Activated CD4-positive, CD25-positive, alpha-beta regulatory T cell treated with anti-CD3 and anti-CD28 coated beads, Interleukin-2, amount 50 U/mL, for 72 hours (primary cell): ENCODE measurements around the gene DGCR6L.
"Not testable (repeated sequence)": the region's sequence is repeated elsewhere in the genome, so short reads cannot be mapped to it uniquely, and the experiment has no call there.

Experiments
- DNase-seq: peaks from one replicate; pipeline ENCODE4 v3.0.0; 2021

Gene DGCR6L

DNA sequence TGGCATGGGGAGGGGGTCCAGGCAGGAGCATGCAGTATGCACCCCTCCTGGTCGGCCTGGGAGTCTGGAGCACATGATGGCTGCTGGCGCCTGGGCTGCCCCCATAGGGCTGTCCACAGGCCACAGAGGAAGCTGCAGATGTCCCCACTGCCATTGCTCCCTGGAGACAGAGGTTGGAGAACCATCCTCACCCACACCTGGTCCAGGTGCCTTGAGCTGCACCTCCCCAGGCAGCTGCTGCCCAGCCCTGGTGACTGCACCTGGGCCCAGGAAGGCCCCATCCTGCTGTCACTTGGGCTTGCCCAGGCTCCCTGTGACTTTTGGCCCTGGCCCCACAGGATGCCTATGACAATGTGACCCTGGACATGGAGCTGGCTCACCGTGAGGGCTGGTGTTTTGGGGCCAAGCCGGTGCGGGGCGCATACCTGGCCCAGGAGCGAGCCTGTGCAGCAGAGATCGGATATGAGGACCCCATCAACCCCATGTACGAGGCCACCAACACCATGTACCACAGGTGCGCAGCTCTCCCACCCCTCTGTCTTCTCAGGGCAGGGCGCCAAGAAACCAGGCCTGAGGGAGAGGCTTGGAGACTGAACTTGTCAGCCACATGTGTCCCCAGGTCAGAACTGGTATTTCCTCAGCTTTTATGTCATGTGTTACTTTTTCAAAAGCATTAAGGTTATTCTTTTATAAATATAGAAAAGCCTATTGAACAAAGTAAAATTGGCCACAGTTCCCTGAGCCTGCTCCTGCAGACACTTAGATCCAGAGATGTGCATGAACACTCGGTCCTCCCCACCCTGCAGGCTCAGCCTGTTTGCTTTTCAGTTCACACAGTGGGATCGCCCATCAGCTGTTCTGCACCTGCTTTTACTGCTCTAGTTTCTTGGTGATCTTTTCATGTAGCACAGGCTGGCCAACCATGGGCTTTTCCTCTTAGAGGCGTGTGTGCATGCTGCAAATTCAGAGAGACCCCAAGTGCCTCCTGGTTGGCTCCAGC lies 12.1 kb downstream of the DGCR6L start:
- DNase-seq: peak; percentile 20

DNA sequence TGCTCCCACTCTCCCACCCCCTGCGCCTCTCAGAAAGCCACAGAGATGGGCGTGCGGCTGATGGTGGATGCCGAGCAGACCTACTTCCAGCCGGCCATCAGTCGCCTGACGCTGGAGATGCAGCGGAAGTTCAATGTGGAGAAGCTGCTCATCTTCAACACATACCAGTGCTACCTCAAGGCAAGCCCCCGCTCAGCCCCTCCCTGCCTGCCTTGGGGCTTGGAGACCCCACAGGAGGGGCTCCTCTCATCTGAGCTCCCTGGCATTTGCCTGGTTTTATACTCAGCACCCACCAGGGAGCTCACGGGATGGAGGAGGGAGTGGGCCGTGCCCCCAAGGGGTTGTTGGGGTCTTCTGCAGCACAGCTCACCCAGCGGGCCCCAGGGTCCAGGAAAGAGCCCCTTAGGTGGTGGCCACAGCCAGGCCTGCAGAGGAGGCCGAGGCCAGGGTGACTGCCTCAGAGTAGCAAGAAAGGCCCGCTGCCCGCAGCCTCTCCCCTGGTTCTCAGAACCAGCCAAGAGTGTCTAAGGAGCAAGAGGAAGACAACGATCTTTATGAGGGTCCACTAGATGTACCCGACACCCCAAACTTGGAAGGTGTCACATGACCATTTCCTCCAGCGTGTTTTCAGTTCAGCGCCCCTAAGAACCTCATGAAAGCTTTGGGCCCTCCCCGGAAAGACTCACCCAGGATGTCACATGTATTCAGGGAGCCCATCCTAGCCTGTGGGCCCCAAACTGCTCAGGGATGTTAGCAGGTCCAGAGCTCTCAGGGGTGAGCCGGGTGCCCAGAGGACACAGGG lies 13.0 kb downstream of the DGCR6L start:
- not testable (repeated sequence) for DNase-seq

GRCh38 chr22:20305894-20306645 lies 13.8 kb downstream of the DGCR6L start:
- DNase-seq: no peak

- DNase-seq: not testable (repeated sequence)
These were observed 14.5 kb downstream of the DGCR6L start for GRCh38 chr22:20305230-20305893.

GRCh38 chr22:20304646-20305045 lies 15.2 kb downstream of the DGCR6L start:
- DNase-seq: no peak

DNA sequence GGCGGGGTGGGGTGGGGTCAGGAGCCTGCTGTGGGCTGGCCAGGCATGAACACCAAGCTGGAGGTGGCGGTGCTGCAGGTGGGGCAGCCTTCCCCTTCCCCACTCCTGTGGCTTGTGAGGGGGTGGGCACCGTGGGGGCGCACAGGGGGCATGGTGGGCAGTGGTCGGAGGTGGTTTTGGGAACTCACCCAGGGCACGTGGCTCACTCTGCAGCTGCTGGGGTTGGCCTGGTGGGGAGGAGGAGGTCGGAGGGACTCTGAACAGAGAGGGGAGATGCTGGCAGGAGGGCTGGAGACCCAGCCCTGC lies 16.7 kb downstream of the DGCR6L start:
- not testable (repeated sequence) for DNase-seq

- DNase-seq: no peak
These were observed 17.2 kb downstream of the DGCR6L start for GRCh38 chr22:20302438-20303228.

- DNase-seq: no peak
These were observed 20.1 kb downstream of the DGCR6L start for GRCh38 chr22:20299746-20300136.

DNA sequence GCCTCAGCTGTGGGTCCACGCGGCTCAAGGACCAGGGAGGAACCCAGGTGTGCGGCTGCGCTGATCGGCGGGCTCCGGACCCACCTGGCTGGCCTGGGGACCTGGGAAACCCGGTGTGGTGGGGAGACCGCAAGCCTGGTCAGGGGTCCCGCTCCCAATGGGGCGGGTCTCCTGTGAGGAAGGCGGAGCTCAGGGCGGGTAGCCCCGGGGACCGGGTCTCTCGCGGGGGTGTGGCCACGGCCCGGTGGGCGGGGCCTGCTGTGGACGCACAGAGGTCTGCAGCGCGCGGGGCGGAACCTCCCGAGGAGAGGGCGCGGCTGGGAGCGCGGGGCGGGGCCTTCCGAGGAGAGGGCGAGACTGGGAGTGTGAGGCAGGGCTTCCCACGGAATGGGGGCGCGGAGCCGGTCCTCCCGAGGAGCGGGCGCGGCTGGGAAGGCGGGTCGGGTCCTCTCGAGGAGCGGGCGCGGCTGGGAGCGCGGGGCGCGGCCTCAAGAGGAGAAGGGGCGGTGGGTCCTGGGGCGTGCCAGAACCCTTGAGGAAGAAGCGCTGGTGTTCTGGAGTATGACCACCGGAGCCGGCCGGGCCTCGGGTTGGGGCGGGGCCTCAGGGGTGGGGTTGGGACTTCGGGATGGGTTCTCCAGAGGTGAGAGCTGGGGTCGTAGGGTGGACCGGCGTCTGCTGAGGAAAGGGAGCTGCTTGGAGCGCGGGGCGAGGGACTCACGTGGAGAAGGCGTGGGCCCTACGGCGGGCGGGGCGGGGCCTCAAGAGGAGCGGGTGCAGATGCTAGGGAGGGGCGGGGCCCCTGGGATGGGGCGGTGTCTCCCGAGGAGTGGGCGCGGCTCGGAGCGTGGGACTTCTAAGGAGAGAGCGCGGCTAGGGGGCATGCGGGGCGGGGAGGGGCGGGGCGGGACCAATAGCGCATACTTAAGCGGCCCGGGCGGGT lies 20.8 kb downstream of the DGCR6L start:
- peak; percentile 84 for DNase-seq

DNA sequence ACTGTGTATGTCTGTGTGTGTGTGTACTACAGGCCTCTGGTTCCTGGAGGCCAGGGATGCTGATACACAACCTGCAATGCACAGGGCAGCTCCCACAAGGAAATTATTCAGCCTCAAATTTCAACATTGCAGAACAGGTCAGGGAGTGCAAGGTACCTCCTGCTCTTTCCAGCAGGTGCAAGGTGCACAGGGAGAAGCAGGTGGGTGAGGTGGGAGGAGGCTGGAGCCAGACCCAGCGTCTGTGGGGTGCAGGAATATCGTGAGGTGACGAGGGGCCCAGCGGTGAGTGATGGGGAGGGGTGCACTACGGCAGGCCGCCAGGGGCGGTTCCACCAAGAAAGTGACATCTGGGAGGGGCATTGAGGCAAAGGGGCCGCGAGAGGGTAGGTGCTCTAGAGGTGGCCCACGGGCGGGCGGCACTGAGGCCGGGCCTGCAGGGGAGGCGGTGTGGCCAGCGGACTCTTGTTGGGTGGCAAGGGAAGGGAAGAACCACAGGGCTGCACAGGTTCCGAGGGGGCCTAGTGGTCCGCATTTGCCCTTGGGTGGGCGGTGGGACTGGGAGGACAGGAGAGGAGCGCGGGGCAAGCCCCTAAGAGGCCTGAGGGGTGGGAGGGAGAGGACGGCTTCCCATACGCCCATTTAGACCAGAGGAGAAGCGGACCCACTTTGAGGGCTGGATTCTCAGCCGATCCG lies 21.6 kb downstream of the DGCR6L start:
- no peak for DNase-seq

- no peak for DNase-seq
These were observed 22.3 kb downstream of the DGCR6L start for GRCh38 chr22:20297414-20298109.

GRCh38 chr22:20296598-20296997 lies 23.3 kb downstream of the DGCR6L start:
- no peak for DNase-seq

DNA sequence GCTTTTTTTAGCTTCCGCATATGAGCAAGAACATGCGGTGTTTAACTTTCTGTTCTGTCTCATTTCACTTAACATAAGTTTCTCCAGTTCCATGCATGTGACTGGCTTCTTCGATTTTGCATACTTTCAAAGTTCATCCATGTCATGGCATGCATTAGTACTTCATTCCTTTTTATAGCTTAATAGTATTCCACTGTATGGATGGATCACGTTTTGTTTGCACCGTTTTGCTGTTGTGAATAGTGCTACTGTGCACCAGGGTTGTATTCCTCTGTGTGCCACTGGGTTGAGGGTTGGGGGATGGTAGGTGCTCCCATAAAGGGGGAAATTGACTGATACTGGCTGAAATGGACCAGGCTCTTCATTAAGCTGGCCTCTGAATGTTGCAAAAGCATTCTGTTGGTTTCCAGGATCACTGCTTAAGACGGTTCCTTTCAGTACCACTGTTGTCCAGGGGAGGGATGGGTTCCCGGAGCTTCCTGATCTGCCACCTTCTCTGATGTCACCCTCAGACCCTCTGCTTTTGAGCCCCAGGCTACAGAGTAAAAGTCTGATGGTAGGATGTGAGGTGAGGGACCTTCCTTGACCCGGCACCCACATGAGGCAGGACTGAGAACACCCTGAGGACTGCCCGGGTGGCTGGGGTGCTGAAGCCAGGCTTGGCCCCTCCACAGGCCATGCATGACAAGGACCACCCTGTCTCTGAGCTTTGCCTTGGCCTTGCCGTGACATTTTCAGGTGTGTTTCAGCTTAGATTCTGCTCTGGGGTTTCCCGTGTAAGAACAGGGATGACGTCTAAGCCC lies 24.4 kb downstream of the DGCR6L start:
- no peak for DNase-seq

DNA sequence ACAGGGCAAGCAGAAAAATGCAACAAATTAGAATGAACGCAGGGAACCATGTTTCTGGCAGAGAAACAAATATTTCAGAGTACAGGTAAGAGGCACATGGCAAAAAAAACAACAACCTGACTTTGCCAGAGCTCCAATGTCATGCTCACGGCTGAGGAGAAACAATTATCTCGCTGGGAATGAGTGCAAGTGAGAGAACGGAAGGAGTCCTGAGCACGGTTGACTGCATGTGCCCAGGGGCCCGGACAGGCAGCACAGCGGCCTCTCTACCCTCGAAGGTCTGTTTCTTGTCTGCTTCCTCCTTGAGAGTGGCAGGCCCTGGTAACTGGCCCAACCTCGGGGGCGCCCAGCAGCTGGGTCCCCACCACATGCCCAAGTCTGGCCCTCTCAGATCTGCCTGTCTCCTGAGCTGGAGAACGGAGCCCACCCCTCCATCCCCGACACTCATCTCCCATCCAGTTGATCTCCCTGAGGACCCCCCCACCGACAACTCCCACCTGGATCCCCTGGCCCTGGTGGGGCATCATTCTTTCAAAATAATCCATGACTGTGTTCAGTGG lies 27.1 kb downstream of the DGCR6L start:
- no peak for DNase-seq

GRCh38 chr22:20292108-20292507 lies 27.8 kb downstream of the DGCR6L start:
- DNase-seq: no peak

DNA sequence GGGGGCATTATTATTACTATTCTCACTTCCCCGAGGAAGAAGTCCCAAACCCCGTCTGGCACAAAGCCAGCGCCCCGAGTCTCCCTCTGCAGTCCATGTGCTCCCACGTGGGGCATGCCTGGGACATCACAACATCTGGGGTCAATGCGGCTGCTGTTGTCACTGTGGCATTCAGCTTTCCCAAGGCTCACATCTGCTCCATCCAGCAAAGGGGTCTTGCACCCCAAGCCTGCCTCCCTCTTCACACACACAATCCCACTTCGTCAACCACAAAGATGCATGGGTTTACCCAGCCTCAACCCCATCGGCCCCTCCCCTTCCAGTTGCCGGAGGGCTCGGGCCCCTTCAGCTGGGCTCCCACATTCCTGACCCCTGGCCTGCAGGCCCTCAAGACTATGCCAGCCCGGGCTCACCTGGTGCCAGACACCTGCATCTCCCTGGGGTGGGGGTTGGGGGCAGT lies 28.2 kb downstream of the DGCR6L start:
- DNase-seq: no peak

DNA sequence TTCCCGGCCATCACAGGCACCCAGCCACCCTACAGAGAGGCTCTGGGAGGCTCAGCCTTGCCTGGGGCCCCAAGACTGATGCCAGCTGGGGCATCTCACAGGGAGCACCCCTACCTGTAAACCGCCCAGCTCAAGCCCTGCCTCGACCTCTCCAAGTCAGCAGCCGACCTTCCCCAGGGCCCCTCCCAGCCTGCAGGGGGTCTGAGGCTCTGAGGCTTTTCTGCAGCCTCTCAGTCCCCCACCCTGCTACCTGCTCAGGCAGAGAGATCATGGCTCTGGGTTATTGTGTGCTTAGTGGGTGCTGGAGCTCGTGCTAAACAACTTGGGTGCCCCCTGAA lies 28.6 kb downstream of the DGCR6L start:
- DNase-seq: no peak

DNA sequence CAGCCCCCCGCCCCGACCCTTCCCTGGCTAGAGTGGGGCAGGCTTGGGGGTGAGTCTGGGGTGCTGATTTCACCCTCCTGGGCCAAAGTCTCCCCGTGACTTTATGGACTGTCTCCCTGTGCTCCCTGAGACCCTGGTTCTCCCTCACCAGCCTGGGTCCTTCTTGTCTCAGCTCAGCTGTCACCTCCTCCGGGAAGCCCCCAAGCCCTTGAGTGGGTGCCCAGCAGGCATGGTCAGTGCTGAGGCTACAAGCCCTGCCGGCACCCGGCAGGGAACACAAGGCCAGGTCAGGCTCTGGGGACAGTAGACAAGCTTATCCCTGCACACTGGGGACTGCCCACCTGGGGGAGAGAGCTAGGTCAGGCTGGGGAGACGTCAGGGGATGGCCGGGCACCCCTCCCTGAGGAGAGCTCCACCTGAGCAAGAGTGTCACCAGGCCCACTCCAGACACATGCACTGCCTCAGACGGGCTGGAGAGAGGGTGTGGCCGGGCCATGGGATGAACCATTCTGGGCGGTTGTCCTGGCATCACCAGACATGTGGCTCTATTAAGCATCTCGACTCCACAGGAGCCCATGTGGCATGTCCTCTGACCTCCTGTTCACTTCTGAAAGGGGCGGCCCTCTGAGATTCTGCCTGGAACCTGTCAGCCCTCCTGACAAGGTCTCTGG lies 29.1 kb downstream of the DGCR6L start:
- DNase-seq: no peak
